Hematopoietic multipotent progenitor cell treated with erythropoietin and hydrocortisone succinate and interleukin-3 and kit ligand, for 8 days (in vitro differentiated cells): ENCODE measurements around the gene JAZF1.
"Not testable (repeated sequence)": the region's sequence is repeated elsewhere in the genome, so short reads cannot be mapped to it uniquely, and the experiment has no call there.

ENCODE experiments used
- DNase-seq: peaks from one replicate; pipeline ENCODE4 v3.0.0-alpha.2; 2015

Gene JAZF1

DNA sequence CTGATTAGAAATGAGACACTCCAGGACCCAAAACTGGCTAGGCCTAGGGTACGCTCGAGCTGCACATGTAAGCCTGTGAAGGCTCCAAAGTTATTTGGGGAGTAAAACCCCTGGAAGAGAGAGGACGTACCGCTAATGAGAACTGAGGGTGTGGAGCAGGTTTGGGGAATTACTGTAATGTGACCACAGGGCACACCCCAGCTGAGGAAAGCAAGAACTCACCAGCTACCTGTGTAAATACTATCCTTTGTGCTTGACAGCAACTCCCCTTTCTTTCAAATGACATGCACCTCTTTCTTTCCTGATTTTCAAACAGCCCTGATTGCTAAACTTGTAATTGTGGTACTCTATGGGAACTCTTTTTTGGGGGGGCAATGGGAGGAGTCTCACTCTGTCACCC is 147.2 kb downstream of the JAZF1 start:
- DNase-seq = no peak

DNA sequence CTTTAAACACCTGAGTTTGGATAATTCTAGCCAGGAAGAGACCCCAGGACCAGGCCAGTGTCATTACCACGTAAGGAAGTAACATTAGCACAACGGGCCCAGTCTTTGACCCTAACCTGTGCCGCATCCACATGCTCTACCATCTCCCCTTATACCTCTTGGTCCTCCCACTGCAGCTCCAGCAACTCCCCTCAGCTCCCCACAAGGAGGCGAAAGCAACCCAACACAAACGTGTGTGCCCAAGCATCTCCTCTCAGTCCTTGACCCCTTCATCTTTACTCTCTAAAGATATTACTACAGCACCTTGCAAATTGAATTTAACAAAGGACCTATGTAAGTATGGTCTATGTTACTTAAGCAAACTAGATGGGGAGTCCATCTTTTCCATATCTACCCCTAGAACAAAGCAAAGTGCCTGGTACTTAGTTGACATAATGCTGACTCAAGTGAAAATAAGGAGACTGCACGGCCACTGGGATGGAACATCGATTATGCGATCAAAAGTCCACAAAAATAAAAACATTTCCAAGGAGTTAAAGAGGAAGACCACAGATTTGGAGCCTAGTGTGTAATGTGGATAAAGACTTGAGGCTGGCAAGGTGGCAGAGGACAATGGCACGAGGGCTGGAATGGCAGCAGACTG is 147.7 kb downstream of the JAZF1 start:
- no peak for DNase-seq

DNA sequence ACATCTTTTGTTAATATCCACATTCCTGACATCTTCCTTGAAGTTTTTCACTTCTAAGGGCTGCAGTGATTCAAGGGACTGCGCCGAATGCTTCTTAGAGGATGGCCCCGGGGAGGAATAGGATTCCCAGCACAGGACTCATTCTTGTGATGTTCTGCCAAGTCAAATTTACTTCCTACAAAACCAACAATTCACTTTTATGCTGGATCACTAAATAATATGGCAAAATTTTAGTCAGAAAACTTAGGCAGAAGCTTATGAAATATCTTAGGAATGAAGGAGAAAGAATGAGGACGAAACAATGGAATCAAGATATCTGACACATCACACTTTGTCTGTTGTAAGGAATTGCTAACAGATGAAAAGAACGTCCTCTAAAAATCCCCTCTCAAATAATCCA is 151.5 kb downstream of the JAZF1 start:
- DNase-seq = no peak

DNA sequence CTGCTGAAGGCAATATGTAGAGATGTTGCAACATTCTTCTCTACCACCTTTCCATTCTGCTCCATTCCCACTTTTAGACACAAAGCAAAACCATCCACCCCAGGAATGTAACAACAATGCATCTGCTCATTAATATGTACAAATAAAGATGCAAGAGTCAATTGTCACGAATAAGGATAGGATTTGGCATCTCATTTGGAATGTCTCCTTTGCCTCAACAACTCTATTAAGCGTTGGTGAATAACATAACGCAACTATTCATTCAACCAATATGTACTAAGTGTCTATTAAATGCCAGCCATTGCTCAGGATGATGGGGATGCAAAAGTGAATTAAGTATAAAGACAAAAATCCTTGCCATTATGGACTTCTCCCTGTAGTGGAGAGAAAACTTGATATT is 152.1 kb downstream of the JAZF1 start:
- no peak for DNase-seq

DNA sequence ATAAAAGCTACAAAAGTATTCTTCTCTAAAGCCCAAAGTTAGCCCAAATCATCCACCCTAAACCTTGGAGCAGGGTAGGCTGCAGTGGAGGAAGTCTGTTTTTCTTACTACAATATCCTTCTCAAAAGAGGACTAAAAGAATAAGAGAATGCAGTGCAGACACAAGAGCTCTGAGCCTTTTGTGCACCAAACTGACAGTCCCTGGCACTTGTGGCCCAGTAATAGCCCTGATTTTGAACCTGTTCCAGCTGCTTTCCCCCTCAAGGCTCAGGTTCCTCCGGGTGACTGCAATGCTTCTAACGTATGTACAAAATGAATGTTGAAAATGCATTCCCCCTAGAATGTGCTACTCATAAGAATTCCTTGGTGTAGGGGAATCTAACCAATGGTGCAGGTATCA is 154.4 kb downstream of the JAZF1 start:
- no peak for DNase-seq

DNA sequence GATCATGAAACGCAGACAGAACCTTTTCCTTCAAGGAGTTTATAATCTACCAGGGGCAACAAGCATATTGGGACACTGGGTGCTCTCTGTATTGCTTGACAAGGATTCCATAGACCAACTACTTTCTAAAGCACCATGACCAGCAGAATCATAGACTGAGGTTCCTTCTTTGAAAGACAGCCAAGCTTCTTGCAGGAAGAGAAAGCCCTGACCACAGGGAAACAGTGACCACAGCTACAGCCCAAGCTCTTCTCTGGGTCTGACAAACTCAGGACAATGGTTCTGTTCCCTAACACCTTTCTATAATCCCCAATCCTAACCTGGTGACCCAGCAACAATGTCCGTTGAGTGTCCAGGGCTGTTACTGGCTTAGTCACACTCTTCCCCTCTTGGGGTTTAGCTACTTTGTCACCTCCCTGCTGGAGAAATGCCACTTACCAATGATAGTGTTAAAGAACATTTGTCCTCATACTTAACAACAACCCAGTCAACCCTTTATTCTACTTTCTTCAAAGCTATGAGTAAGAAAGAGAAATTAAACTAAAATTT is 155.7 kb downstream of the JAZF1 start:
- no peak for DNase-seq

DNA sequence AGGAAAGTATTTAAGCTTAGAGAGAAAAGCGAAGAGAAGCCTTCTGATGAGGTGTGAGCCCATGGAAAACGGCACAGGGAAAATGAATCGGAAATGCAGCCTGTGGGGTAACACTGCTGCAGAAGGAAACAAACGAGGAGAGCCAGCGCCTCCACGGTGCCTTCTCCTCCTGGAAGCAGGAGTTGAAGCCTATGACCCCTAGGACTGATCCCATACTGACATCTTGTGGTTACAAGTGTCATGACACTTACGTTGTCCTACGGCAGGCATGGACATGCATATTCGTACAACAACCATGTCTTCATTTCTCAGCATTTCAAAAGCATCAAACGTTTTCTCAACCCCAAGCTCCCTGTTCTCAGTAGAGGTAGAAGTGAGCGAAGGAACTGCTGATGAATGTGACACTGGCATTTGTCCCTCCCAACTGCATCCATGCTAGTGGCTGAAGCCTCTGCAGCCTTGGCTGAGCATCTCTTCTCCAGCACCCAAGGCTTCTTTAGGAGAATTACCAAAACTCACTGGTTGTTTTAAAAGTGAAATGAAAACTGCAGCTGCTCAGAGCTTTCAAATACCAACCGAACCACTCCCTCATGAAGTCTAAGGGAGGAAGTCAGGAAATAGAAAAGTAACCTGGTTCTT is 160.2 kb downstream of the JAZF1 start:
- peak; percentile 77 for DNase-seq

DNA sequence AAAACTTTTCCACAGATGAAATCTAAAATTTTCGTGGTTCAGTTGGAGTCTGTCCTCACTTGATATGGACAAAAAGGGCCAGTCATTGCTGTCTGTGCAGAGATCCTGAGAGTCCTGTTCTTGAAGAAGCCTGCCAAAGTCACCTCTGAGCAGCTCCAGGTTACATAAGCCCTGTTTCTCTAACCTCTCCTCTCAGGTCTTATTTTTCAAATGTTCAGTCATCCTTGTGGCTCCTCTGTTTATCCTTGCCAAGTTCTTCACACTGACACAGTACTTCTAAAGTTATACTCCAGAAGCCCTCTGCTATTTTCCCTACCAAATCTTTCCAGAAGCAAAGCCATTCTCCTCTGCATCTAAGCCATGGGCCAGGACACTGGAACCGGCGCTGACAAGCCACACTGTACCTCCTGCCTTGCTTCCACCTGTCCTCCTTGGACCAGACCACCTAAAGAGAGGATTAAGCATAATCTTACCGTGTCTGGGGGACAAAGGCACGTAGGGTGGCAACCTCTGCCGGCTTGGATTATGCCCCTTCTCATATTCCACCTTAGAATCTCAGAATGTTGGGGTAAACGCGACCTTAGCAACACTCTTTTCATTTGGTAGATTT is 161.6 kb downstream of the JAZF1 start:
- no peak for DNase-seq

DNA sequence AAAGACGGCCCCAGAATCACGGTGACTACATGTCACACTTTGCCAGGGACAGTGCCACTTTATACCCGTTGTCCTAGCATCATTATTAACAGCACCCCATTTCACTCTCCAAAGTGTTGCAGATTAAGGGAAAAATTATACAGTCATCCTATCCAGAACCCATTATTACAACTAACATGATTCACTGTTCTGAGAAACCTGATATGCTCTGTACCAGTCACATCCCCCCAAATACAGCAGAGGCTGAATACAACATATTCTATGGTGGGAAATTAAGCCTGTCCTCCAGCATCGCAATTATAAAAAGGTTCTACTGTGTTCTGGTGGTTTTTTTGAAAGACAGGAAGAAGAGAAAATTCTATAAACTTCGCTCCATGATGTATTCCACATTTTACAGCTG is 162.1 kb downstream of the JAZF1 start:
- DNase-seq = no peak

DNA sequence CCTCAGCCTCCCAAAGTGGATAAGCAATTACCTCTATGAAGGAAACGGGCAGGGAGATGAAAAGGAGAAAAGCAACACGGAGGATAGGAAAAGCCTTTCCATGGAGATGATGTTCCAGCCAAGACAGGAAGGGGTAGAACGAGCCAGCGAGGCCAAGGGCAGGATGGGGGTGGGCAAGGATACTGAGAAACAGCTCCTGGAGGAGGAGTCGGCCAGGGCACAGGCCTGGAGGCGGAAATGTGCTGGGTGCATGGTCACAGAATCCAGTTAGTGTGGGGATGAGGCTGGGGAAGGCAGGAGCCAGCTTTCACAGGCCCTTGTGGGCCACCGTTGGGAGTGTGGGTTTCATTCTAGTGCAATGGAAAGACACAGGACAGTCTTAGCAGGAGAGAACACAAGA is 162.6 kb downstream of the JAZF1 start:
- no peak for DNase-seq

DNA sequence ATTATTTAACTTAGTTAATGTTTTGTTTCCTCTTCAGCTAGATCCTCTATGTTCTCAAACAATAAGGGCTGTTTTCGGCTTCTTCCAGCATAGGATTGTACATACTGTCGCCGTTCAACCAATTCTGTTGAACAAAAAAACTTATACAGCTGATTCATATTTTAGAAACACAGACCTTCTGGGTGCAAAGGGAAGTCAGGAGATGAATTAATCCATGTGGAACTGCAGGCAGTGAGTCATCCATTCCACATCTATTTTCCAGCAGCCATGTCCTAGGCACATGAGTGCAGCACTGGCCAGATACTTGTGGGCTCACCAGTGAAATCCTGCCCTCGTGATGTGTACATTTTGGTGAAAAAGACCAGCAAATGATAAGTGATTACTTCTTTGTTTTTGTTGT is 163.2 kb downstream of the JAZF1 start:
- no peak for DNase-seq

DNA sequence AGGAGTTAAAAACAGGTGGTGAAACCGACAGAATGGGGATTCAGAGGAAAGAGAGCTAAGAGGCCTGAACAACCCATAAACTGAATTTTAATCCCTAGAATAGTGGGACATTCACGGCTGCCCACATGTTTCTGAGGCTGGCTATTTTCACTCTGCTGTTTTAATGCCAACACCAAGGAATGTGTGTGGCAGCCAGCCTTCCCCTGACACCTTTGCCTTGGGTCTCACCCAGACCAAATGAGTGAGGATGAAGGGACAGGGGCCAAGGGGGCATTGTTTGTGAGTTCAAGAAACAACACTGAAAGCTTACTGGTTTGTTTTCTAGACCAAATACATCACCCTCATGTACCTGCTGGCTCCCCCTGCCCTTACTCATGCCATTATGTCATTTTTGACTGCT is 164.3 kb downstream of the JAZF1 start:
- no peak for DNase-seq

DNA sequence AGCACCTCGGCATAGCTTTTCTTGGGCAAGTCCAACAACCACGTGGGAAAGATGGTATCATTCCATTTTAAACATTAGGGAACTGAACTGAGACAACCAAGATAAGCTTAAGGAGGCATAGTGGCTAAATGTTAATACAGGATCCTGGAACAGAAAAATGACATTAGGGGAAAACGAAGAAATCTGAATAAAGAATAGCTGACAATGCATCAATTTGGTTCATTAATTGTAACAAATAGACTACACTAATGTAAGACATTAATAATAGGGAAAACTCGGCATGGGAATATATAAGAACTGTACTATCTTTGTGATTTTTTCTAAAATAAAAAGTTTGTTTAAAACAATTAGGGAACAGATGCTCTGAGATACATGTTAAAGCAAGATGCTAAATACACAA is 165.4 kb downstream of the JAZF1 start:
- DNase-seq = no peak

DNA sequence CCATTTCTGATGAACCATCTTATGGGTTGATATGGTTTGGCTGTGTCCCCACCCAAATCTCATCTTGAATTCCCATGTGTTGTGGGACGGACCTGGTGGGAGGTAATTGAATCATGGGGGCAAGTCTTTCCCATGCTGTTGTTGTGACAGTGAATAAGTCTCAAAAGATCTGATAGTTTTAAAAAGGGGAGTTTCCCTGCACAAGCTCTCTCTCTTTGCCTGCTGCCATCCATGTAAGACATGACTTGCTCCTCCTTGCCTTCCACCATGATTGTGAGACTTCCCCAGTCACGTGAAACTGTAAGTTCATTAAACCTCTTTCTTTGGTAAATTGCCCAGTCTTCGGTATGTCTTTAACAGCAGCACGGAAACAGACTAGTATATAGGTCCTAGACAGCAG is 166.3 kb downstream of the JAZF1 start:
- DNase-seq = not testable (repeated sequence)

DNA sequence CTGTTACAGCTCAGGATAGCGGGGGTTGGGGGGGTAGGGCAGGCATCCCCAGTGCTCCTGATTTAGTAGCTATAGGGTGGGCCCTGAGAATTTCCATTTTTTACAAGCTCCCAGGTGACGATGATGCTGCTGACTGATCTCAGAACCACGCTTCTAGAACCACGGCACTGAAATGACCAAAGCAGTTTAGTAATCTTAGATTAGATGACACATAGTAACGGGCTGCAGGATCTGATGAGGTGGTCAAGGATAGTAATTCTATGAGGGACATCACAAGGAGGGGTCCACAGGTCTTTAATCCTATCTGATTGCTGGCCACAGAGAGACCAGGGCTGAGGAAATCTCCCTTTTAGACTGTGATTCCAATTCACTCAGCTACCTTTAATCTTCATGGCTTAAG is 167.2 kb downstream of the JAZF1 start:
- no peak for DNase-seq

DNA sequence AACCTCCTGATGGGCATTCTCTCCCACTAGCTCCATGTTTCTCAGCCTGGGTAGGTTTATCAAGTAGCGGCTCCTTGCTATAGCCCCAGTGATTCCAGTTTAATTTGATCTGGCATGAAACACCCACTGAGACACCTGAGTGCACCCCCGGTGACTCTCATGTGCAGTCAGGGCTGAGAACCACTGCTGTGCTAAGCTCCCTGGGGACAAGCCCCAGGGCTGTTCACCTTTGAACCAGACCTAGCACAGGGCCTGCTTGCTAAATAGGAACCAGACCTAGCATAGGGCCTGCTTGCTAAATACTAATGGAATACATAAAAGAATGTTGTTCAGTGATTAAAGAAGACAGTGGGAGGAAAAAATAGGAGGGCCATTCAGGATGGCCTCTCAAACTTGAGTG is 167.6 kb downstream of the JAZF1 start:
- no peak for DNase-seq

DNA sequence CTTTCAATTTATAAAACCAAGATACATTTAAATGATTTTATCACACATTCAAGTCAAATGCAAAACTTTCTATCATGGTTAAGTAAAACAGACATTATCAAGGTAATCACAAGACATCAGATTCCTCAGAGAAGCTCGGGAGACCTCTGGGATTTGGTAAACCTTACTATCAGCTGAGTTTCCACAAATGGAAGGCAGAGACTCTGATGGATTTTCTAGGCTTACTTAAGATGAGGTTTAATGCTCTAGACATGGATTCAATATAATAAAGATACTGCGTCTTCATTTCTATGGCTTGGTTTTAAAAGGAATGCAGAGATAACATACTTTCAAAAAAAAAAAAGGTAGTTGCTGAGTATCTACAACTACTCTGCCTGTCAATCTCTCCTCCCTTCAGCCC is 171.7 kb downstream of the JAZF1 start:
- DNase-seq = no peak

DNA sequence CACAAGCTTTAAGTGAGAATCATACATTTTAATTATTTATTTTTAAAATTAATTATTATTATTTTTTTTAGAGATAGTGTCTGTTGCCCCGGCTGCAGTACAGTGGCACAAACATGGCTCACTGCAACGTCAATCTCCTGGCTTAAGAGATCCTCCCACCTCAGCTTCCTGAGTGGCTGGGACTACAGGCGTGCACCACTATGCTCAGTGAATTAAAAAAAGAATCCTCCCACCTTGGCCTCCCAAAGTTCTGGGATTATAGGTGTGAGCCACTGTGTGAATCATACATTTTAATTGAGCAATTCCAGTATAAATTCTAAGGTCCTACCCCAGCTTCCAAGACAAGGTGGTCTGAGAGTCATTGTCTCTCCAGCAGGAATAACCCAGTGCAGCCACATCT is 172.4 kb downstream of the JAZF1 start:
- DNase-seq = no peak

DNA sequence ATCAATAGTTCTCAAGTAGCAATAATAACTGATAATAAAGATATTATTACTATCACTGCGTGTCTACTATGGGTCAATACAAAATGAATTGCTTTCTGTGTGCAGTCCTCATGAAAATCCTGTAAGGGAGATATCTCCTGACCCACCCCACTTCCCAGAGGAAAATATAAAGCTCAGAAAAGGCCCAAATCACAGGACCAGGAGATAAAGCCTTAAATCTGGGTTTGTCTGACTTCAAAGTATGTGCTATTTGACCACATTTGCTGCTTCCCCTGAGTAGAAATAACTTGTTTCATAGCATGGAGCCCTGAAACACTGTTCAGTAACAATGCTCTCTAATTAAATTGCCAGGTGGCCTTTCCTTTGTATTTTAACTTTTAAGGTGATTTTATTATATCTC is 174.1 kb downstream of the JAZF1 start:
- DNase-seq = no peak

DNA sequence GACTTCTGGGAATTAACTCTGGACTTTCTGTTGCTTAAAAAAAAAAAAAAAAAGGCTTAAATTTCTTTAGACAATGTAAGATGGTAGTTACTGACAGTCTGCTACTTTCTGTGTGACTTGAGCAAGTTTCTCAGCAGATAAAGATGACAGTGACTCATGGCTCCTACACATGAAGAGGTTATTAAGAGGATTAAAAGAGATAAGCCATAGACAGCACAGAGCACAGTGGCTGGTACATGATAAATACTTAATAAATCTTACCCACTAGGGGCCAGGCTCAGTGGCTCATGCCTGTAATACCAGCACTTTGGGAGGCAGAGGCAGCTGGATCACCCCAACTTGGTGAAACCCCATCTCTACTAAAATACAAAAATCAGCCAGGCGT is 174.8 kb downstream of the JAZF1 start:
- peak; percentile 81 for DNase-seq

DNA sequence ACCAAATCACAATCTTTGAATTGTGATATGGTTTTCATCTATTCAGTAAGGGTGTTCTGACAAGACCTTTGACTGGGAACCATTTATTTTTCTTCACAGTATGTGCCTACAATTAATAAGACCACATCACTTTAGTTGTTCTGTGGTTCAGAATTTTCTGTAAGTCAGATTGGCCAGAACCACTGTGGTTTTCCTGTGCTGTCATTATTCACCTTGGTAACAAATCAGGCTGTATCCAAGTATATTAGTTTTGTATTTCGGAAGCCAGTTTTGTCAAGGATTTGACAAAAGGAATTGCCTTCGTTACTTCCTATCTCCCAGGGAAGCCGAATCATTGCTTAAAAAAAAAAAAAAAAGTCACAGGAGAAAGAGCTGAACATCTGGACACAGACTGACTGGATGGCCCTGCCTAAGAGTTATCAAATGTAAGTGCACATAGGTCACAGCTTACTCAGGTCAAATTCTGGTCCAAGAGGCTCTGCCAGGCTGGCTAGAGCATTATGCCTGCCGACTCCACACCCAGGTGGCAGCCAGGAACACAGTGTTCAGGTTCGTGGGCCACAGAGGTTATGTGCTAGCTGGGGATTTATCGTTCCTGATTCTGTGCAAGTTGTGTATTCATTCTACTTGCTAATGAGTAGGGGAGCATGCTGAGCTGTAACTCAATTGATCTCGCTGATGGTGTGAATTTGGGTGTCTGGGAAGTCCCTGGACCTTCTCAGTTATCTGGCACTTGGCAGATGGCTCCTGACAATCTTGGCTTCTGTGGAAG is 175.3 kb downstream of the JAZF1 start:
- DNase-seq = no peak

DNA sequence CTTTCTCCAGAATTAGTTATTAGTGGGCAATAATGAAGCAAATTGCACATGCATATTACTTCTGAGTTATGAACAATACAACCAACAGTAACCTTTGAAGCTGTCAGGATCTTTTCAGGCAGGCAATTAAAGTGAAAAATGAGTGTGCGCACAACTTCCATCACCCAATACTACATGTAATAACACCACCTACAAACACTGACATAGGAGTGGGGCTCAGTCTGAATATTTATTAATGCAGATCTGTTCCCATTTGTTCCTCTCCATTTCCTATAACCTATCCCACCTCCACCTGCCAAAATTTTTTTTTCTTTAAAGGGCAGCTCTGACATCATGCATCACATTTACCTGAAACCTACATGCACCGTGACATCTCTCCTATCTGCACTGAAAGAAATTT is 177.2 kb downstream of the JAZF1 start:
- no peak for DNase-seq

DNA sequence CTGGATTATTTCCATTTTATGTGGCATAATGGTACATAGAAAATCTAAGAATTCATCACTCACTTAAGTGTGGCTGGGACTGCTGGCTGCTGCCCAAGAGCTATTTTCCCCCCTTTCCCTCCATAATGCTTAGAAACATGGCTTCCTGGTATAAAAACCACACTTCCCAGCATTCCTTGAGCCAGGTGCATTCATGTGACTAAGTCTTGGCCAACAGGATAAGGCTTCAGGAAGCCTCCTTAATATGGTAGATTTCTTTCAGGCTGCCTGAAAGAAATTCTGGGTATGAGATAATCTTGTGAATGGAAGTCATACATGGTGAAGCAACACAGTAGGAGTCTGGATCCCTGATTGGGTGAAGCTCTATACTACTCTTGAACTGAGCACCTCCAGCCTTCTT is 178.0 kb downstream of the JAZF1 start:
- peak; percentile 49 for DNase-seq

DNA sequence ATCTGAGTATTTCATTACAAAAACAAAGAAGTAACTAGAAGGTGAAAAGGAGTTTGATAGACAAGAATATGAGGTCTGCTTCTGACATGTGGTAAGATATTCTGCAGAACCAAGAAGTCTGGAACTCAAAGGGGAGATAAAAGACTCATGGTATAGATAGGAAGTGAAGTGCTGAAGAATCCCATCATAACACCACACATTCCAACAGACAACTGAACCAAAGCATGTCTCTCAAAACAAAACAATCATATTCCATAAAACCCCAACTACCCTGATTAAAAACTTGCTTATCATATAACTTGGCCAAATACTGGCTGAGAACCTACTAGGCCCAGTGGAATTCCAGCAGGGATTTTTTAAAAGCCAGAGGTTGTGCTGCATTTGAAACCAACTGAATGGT is 178.7 kb downstream of the JAZF1 start:
- DNase-seq = no peak
